HepG2 (cell line): ENCODE data around the gene ZFP92.

Source experiments
- IRF9 ChIP-seq: sonication (generic); formaldehyde crosslinking; IDR thresholded peaks from 2 replicates; pipeline ENCODE4 v1.8.0; 2022; ENCODE audit warnings: missing genetic modification reagents, mild to moderate bottlenecking, borderline replicate concordance
- MLX ChIP-seq: IDR thresholded peaks from 2 replicates; pipeline ENCODE4 v1.6.1; 2016
- ZNF776 ChIP-seq: sonication (generic); formaldehyde crosslinking; IDR thresholded peaks from 2 replicates; pipeline ENCODE4 v1.4.0; 2020; ENCODE audit warnings: mild to moderate bottlenecking, missing genetic modification reagents

GRCh38 chrX:153456704-153457103, 45.4 kb downstream of the ZFP92 start:
- no peak for TF ChIP-seq MLX (CRISPR knock-in tag)
- no peak for TF ChIP-seq ZNF776 (CRISPR knock-in tag)
- no peak for TF ChIP-seq IRF9 (CRISPR knock-in tag)
